CD14-positive monocyte (primary cell): ENCODE data around the gene SIX2. TPM values are rescaled to one million over a fixed set of nuclear protein-coding genes. Genes with fewer than 3 reads are reported as not detected.

Source experiments
- DNase-seq, 3 donors: peaks; one replicate each; pipeline ENCODE4 v3.0.0-alpha.2; 2011 to 2022
- H2AFZ ChIP-seq: 2 replicates; pipeline ENCODE4 v1.6.0; 2012; ENCODE audit warnings: mild to moderate bottlenecking, low read depth, low read length, inconsistent platforms; ENCODE audit not compliant: insufficient read depth, poor library complexity, severe bottlenecking
- H3K27ac ChIP-seq, 2 donors: 1 replicate in 1 of 2; 2 replicates in 1 of 2; pipeline ENCODE4 v1.5.1; 2012 to 2013; ENCODE audit warnings: low read length in 2 of 2, control low read depth in 1 of 2, inconsistent platforms in 1 of 2, low read depth in 1 of 2, mild to moderate bottlenecking in 1 of 2
- H3K27me3 ChIP-seq, 2 donors: one replicate each; pipeline versions ENCODE4 v1.6.0 to v1.6.1; 2011 to 2013; ENCODE audit warnings: low read length in 2 of 2; ENCODE audit not compliant: control insufficient read depth in 2 of 2, insufficient read depth in 2 of 2
- H3K36me3 ChIP-seq, 2 donors: replicated peaks in 1 of 2; 1 replicate in 1 of 2; 2 replicates in 1 of 2; pipeline versions ENCODE4 v1.5.1 to v1.6.1; 2012 to 2013; ENCODE audit warnings: low read length in 2 of 2, control low read depth in 1 of 2, inconsistent platforms in 1 of 2, mild to moderate bottlenecking in 1 of 2; ENCODE audit not compliant: insufficient read depth in 2 of 2, control insufficient read depth in 1 of 2
- H3K4me1 ChIP-seq, 2 donors: 1 replicate in 1 of 2; 2 replicates in 1 of 2; pipeline versions ENCODE4 v1.5.1 to v1.6.1; 2012 to 2013; ENCODE audit warnings: low read length in 2 of 2, control low read depth in 1 of 2, inconsistent platforms in 1 of 2, mild to moderate bottlenecking in 1 of 2, moderate library complexity in 1 of 2; ENCODE audit not compliant: insufficient read depth in 2 of 2, control insufficient read depth in 1 of 2
- H3K4me2 ChIP-seq: replicated peaks from 2 replicates; pipeline ENCODE3; 2012; ENCODE audit warnings: low read length, moderate library complexity, mild to moderate bottlenecking; ENCODE audit not compliant: poor library complexity, severe bottlenecking; ENCODE audit errors: extremely low read depth
- H3K4me3 ChIP-seq, 3 experiments: fragments of 200-600 bp in 1 of 3; sonication (generic) in 1 of 3; replicated peaks in 1 of 3; 1 replicate in 2 of 3; 2 replicates in 1 of 3; pipeline ENCODE4 v1.5.1; 2011 to 2013; ENCODE audit warnings: low read length in 3 of 3, mild to moderate bottlenecking in 3 of 3, control low read depth in 2 of 3, low read depth in 2 of 3, inconsistent platforms in 1 of 3, moderate library complexity in 1 of 3
- H3K79me2 ChIP-seq: 2 replicates; pipeline ENCODE4 v1.6.0; 2012; ENCODE audit warnings: mild to moderate bottlenecking, control low read depth, inconsistent platforms, low read length, moderate library complexity; ENCODE audit not compliant: insufficient read depth
- H3K9ac ChIP-seq: 2 replicates; pipeline ENCODE4 v1.6.0; 2017; ENCODE audit warnings: low read length, mild to moderate bottlenecking; ENCODE audit not compliant: insufficient read depth, poor library complexity, severe bottlenecking
- H3K9me3 ChIP-seq, 2 donors: replicated peaks in 1 of 2; 1 replicate in 1 of 2; 2 replicates in 1 of 2; pipeline versions ENCODE4 v1.5.1 to v1.6.1; 2012 to 2013; ENCODE audit warnings: low read length in 2 of 2, control low read depth in 1 of 2; ENCODE audit not compliant: control insufficient read depth in 1 of 2, insufficient read depth in 1 of 2
- H4K20me1 ChIP-seq: 2 replicates; pipeline ENCODE4 v1.6.0; 2012; ENCODE audit warnings: mild to moderate bottlenecking, low read length, control low read depth, moderate library complexity; ENCODE audit not compliant: insufficient read depth
- H3K27ac Mint-ChIP-seq, 7 donors: one replicate each; pipeline ENCODE4 v1.8.0; 2020; ENCODE audit warnings: mild to moderate bottlenecking in 7 of 7, mixed read lengths in 7 of 7, moderate library complexity in 6 of 7, inconsistent platforms in 2 of 7
- H3K27me3 Mint-ChIP-seq, 3 donors: one replicate each; pipeline ENCODE4 v1.8.0; 2021 to 2022; ENCODE audit warnings: low read depth in 3 of 3, mild to moderate bottlenecking in 3 of 3, mixed read lengths in 3 of 3, moderate library complexity in 3 of 3, inconsistent platforms in 1 of 3
- H3K36me3 Mint-ChIP-seq, 2 donors: one replicate each; pipeline ENCODE4 v1.8.0; 2020; ENCODE audit warnings: mixed read lengths in 2 of 2, inconsistent platforms in 1 of 2, mild to moderate bottlenecking in 1 of 2
- H3K4me1 Mint-ChIP-seq: one replicate; pipeline ENCODE4 v1.8.0; 2020; ENCODE audit warnings: mild to moderate bottlenecking, mixed read lengths
- H3K4me3 Mint-ChIP-seq, 2 donors: one replicate each; pipeline ENCODE4 v1.8.0; 2020; ENCODE audit warnings: mild to moderate bottlenecking in 2 of 2, mixed read lengths in 2 of 2, moderate library complexity in 1 of 2
- H3K9me3 Mint-ChIP-seq, 7 donors: one replicate each; pipeline ENCODE4 v1.8.0; 2020 to 2022; ENCODE audit warnings: mixed read lengths in 7 of 7, mild to moderate bottlenecking in 6 of 7, moderate library complexity in 6 of 7, inconsistent platforms in 2 of 7
- CTCF ChIP-seq: fragments of 200-600 bp; IDR thresholded peaks from one replicate; pipeline ENCODE4 v1.8.0; 2022; ENCODE audit warnings: antibody characterized with exemption, mild to moderate bottlenecking
- WGBS: methylation state at CpG from one replicate; pipeline ENCODE4 v1.1.5; 2013; ENCODE audit warnings: missing lambda C conversion rate; ENCODE audit not compliant: insufficient coverage; 5-methylcytosine and 5-hydroxymethylcytosine counted together
- intact Hi-C, 2 donors: fragments of 100-400 bp; cut with micrococcal nuclease; formaldehyde crosslinking; loops; one replicate each; pipeline versions ENCODE4 v1.15.0 to v1.15.1; 2023
- polyA plus RNA-seq, 3 donors: library from polyadenylated mRNA; depleted of rRNA in 1 of 3; unstranded in 2 of 3; stranded (reverse) in 1 of 3; fragments of 300-500 nt in 2 of 3; fragments of >200 nt in 1 of 3; fragmentation: Illumina TruSeq in 2 of 3; gene quantifications; 1 replicate in 2 of 3; 2 replicates in 1 of 3; pipeline ENCODE4 v1.2.3, GENCODE V29; 2012 to 2021

SIX2 gene
- polyA plus RNA-seq, 3 donors, result not detected

- Mint-ChIP-seq H3K27ac (peak overlapping the region in 1 of 7 donors; percentile 23), H3K9me3 (no peaks in the 10 kb centered on the region), H3K36me3 (no peaks in the 10 kb centered on the region), H3K4me3 (no peak overlapping the region), H3K27me3 (peaks cover 22 to 54% (median 46%) of the 10 kb centered on the region in 3 donors), H3K4me1 (no peaks in the 10 kb centered on the region)
- intact Hi-C loops, result no loop called here
- Histone ChIP-seq H3K4me3 (no peak overlapping the region), H3K9ac (no peak overlapping the region), H3K9me3 (no peaks in the 10 kb centered on the region), H4K20me1 (no peaks in the 10 kb centered on the region), H3K27ac (no peak overlapping the region), H3K4me2 (no peak overlapping the region), H2AFZ (no peak overlapping the region), H3K36me3 (no peaks in the 10 kb centered on the region), H3K4me1 (no peaks in the 10 kb centered on the region), H3K79me2 (no peaks in the 10 kb centered on the region), H3K27me3 (peaks cover 0 to 18% of the 10 kb centered on the region in 2 donors)
- 85% methylated on average over 5 of the region's 5 CpGs for WGBS
- no peak for DNase-seq
- no peak for TF ChIP-seq CTCF
Observed at GRCh38 chr2:44962176-44962695, 47.0 kb downstream of the SIX2 start.

GRCh38 chr2:44960871-44961270 is 48.4 kb downstream of the SIX2 start:
- Histone ChIP-seq H3K27me3 (peaks cover 0 to 23% of the 10 kb centered on the region in 2 donors), H3K9me3 (no peaks in the 10 kb centered on the region), H3K4me3 (no peak overlapping the region), H3K4me2 (no peak overlapping the region), H2AFZ (no peak overlapping the region), H3K4me1 (peaks cover 0 to under 1% of the 10 kb centered on the region in 2 donors), H3K9ac (no peak overlapping the region), H3K79me2 (no peaks in the 10 kb centered on the region), H3K36me3 (no peaks in the 10 kb centered on the region), H4K20me1 (no peaks in the 10 kb centered on the region), H3K27ac (no peak overlapping the region)
- no peak for DNase-seq
- peaks cover 28 to 64% (median 51%) of the 10 kb centered on the region in 3 donors for H3K27me3 Mint-ChIP-seq
- H3K4me1 Mint-ChIP-seq, result peaks cover 3% of the 10 kb centered on the region
- no peaks in the 10 kb centered on the region for H3K9me3 Mint-ChIP-seq
- intact Hi-C loops, result no loop called here
- H3K4me3 Mint-ChIP-seq, result no peak overlapping the region
- 100% methylated on average over 1 of the region's 5 CpGs for WGBS
- TF ChIP-seq CTCF, result no peak
- H3K27ac Mint-ChIP-seq, result no peak overlapping the region
- no peaks in the 10 kb centered on the region for H3K36me3 Mint-ChIP-seq
